NAMALWA (cell line): ENCODE data around the gene DUSP14.
A peak's percentile ranks its signal among the peaks of the same experiment; 100 is the strongest.

ENCODE experiments used
- DNase-seq: peaks from one replicate; pipeline ENCODE4 v3.0.0-alpha.2; 2015; ENCODE audit warnings: low spot score

DUSP14 gene

DNA sequence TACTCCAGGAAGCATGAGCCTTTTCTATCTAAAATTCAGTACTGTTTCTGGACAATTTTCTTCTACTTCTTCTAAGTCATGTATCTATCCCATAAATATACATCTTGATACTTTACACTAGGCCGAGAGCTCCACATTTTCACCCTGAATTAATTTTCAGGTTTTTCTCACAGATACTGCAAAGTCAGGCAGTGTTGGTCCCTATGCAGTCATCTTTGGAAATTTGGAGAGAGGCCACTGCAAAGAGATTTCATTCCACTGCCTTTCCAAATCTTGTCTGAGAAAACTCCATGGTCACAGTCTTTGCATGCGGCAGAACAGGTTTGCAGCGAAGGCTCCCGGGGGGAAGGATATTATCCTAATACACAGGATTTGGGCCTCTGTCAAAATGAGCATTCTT lies 28.2 kb downstream of the DUSP14 start:
- no peak for DNase-seq

DNA sequence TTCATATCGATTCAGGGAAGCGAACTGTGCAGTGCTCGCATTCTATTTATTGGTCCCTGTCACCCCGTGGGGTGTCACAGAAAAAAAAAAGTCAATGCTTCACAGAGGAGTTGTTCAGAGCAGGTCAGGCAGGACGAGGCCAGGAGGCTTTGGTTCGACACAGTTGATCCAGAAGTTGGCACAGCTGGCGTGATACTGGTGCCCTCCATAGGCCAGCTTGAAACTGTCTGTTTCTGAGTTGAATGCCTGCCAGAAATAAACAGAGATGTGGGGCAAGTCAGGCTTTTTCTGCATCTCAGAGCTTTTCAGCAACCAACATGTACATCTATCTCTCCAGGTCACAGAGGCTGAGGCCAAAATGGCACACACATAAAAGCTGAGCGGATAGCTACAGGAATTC lies 29.1 kb downstream of the DUSP14 start:
- no peak for DNase-seq

DNA sequence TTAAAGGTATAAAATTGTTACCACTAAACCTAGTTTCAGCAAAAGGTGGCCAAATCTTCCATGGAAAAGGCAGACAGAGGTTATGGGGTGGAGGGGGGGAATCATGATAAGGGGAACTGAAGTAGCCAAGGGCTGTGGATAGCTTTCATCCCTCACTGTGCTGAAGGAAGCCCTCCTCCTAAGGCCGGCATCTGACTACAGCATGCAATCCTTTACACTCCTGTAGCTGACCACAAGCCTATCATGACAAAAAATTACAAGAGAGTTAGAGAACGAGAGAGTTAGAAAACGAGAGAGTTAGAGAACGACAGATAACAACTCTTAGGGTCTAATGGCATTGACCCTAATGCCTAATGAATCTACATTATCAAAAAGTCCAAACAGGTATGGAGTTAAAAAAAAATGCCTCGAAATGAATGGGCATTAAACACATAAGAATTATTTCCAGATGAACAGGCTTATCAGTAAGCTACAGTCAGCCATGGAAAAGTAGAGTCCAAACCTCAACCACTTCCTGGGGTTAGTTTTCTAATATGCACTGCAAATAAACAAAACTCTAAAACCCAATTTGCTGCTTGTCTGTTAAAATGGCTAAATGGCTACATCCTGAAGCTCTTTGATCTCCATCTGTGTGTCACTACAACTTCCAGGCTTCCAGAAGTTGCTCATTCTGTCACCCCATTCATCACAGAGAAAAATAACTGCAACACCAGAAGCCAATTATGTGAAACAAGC lies 29.7 kb downstream of the DUSP14 start:
- no peak for DNase-seq

DNA sequence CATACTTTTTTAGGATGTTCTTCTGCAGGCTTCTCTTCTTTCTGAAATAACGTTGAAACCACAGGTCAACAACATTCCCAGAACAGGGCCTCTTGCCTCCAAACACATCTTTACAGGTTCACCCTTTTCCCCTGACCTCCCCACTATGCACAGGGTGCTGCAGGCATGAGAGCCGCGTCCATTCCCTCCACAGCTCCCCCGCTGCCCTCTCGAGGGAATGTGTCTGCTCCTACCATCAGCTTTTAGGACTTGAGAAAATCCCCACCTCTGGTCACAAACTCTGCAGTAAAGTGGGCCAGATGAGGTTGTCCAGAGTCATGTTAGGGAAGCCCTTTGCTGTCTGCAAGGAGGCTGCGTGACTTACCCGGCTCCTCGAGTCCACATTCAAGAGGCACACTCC lies 30.5 kb downstream of the DUSP14 start:
- no peak for DNase-seq

DNA sequence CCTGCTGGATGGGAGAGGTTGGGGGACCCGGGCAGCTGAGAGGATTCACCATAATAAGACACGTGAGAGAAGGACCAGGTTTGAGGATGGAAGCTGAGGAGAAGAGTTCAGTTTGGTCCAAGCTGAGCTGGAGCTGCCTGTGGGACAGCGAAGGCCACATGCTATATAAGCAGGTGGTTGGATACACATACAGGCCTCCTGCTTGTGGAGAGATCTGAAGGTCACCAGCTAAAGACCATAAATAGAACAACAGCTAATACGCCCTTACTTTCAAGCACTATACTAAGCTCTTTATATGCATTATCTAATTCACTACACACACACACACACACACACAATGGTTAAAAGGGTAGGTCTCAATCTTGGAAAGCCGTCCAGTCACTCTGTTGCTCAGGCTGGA lies 32.1 kb downstream of the DUSP14 start:
- no peak for DNase-seq

DNA sequence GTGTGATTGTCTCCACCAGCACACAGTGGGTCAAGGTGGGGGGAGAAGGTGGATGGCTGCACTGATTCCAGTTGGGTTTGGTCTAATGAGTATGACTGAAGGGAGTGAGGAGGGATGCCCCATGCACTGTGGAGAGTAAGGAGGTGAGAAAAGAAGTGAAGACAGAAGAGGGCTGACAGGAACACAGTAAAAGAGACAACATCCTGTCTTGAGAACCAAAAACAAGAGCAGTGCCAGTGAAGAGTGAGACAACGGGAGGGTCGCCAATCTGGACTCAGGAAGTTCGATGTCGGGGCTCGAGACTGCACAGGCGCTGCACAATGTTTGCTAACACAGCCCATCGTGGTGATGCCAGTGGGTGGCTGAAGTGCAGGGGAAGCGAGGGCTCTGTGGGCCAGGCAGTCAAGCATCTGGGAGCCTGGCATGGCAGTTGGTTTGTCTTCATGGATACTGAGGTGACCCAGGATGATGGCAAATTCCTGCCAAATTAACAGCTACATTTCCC lies 34.1 kb downstream of the DUSP14 start:
- no peak for DNase-seq

DNA sequence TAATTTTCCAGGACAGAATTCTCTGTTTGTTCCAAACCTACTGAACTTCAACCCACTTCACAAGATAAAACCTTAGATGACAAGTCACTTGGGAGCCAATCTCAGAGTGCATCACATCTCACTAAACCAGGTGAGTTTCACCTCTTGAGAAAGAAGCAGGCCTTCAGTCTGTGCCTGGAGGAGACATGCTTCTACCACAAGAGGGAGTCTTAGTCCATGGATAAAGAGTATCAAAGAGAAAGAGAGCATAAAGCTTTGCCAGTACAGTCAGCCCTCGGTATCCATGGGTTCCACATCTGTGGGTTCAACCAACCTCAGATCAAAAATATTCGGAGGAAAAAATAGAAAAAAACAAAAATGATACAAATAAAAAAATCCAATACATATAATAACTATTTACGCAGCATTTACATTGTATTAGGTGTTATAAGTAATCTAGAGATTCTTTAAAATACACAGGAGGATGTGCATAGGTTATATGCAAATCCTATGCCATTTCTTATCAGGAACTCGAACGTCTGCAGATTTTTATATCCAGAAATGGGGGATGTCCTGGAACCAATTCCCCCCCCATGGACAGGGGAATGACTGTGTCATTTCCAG lies 37.7 kb downstream of the DUSP14 start:
- peak; percentile 74 for DNase-seq

DNA sequence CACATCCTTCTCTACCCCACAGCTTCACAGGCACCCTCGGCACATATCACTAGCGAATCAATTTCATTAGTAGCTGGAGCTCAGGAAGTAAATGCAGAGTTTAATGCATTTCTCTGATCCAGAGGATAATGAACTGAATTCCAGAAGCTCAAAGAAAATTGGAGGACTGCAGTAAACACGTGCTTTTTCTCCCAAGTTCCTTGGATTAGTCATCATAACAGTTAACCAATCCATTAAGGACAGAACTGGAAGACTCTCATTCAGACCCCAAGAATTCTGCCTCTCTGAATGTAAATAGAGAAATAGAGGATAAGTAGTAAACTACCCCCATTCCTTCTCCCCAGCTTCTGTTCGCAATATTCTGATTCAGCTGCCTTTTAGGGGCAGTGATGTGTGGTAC lies 40.7 kb downstream of the DUSP14 start:
- no peak for DNase-seq

DNA sequence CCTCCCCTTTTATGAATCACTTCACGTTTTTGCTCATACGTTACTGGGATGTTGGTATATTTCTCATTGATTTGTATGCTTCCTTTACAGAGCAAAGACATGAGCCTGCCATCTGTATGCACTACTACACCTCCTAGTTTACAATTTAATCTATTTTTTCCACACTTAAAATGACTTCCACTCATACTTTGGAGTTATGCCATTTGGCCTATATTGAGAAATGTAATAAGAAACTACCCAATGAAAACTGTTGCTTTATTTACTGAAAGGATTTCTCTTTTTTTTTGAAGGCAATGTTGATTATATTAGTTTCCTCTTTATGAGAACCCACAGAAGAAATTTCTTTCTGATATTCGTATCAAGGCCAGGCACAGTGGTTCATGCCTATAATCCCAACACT lies 43.1 kb downstream of the DUSP14 start:
- DNase-seq: no peak

DNA sequence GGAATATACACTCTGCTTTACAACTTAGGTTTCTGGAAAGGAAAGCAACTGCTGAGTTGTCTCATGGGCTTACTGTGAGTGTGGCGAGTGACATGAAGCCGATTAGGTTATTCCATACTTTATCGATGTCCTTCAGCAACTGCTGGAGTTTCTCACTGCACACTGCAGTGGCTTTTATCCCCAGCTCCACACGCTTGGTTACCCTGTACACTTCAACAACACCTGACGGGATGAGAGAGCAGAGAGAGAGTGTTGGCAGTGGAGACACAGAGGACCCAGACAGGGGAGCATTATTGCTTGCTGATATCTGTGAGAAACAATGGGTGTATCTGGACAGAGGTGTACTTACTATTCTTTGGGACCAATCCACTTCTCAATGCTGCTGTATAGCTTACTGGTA lies 46.2 kb downstream of the DUSP14 start:
- no peak for DNase-seq

DNA sequence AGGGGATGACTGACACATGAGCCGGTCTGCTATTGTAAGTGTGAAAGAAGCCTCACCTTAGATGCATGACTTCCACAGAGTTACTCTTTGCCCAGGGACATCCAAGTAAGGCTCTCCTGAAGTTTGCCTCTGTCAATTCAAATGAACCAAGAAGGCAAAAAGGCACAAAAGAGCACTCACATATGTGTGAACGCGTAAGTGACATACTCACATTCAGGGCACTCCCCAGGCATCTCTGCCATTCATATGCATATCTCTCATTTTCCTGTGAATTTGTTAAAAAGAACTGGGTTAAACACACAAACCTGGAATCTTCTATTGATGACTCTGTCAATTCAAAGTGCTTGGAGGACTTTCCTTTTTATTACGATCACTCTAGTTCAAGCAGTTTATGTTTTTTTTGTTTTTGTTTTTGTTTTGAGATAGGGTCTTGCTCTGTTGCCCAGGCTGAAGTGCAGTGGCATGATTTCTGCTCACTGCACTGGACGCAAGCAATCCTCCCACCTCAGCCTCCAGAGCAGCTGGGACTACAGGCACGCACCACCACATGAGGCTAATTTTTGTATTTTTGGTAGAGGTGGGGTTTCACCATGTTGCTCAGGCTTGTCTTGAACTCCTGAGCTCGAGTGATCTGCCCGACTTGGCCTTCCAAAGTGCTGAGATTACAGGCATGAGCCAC lies 49.4 kb downstream of the DUSP14 start:
- no peak for DNase-seq

DNA sequence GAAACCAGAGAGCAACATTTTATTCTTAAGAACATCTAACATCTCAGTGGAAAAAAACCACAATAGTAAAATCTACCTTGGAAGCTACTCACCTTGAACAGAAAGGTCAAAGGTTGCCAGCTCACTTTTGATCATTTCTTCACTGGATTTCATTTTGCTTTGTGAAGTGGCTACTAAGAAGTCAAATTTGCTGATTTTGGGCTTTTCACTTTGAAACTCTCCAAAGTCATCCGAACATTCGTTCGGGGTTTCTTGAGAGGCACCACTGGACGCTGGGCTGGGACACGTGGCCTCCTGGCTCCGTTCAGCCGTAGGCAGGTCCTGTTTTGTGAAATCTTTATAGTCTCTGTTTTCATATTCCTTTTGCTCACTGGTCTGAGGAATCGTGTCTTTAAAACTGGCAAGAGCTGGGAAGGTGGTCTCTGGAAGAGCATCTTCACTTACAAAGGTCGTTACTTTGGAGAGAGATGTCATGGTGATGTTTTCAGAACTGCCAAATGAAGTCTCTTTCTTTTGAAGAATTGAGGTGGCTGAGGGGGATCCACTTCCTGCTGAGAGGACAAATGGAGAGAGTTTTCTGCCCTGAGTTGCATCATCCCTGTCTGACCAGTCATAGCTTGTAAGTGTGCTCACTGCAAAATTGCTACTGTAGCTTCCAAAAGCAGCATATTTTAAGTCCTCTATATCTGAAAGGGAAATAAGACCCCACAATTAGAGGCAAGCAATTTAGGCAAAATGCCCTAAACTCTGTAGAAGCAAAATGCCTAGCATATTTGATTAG lies 52.4 kb downstream of the DUSP14 start:
- DNase-seq: no peak

DNA sequence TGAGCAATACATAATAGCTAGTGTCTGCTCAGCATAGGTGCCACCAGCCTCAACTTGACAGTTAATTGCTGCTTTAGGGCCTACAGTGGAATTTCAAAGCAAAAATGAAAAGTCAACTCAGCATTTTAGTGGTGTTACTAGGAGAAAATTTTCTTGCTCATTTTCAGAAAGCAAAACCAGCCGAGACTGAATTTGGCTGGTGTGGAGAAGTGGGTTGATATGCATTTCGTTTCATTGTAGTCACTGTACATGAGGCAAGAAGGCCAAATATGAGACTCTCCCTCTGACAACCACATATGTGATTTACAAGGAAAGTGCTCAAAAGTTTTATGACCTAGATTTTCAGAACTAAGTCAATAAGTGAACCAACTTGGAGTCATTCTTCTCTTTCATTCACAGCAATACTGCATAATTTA lies 54.0 kb downstream of the DUSP14 start:
- DNase-seq: no peak

DNA sequence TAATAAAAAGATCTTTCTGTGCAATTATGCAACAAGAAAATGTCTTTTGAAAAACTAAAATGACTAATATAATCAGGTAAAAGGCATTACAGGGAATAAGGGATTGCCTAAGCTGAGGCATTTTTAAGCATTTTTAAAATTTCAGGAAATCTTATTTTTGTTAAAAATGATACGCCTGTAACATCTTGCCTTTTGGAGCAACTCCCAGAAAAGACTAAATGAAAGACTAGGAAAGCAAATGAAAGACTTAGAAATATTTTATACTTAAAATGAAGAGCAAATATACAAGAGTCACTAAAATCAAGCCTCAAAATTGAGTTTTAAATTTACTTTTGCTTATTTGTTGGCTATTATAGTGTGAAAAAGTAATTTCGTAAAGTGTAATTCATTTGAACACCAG lies 55.8 kb downstream of the DUSP14 start:
- DNase-seq: no peak

DNA sequence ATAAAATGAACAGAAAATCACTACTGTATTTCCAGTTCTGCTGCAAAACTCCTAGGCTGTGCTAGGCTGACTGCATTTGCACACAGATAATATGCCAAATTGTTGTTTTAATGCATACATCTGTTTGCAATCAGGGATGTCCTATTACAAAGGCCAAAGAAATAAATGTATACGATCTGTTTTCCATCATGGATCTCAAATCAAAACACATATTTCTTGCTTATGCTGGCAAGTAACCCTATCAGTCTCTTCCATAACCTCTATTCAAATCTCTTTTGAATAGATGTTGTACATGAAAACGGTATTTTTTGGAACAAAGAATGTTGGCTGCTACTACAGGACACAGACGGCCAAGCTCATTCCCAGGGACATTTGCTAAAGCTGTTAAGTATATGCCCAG lies 56.6 kb downstream of the DUSP14 start:
- DNase-seq: no peak

DNA sequence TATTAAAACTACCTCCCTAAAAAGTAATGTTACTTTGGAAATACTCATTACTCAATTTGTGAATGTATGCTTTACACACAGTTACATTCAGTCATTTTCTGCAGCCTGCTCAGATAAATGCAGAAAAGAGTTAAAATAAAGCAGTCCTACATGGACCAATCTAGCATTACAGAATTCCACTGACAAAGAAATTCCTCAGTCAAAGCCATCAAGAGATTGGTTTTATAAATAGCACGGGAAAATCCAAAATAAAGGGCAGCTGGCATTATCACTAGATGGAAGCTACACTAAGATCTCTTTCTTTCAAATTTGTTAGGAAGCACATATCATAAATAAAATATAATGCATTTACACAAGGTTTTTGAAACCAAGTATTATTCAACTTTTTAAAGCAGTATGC lies 58.3 kb downstream of the DUSP14 start:
- DNase-seq: no peak

DNA sequence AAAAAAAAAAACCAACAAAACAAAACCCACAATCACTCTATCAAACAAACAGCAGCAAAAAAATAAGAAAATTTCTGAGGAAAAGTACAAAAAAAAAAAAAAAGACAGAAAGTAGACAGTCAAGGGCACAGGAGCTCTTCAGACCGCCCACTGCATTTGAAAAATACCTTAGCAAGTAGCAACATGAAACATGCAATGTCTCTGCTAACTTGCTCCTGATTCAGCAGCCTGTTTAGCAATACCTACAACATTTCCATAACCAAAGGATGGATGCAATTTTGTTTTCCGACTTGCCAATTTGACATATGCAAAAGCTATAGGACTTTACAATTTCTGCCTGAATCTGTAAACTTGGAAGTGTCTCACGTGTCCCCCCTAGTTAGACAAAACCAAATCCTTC lies 62.1 kb downstream of the DUSP14 start:
- DNase-seq: no peak

DNA sequence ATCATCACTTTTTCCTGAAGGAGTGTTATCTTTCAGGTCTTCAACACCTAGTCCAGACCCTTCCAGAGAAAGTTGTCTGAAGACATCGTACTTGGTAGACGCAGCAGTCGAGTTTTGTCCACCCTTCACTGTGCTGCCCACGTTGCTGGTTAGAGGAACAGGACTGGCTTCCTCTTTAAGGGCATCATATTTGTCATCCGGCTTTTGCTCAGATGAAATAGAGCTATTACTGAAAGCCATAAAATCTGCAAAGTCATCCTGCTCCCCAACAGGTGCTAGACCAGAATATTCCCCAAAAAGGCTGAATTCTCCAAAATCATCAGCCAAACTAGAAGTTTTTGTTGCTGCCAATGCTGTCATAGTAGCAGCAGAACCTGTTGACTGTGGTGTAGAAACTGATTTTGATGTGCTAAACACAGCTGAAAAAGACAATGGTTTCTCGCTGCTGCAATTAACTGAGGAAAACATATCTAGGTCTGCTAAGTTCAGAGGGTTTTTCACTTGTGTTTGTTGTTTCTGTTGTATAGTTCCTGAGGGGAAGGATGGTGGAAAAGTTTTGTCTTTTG lies 63.8 kb downstream of the DUSP14 start:
- DNase-seq: no peak

DNA sequence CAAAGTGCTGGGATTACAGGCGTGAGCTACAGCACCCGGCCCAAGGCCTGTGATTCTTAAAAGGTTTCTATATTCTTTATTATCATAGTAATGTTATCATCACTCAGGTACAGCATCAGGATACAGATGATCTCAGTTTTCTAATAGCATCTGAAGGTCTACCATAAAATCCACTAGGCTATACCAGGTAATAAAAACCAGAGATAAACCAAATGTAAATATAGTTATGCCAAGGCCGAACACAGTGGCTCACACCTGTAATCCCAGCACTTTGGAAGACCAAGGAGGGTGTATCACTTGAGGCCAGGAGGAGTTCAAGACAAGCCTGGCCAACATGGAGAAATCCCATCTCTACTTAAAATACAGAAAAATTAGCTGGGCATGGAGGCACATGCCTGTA lies 65.7 kb downstream of the DUSP14 start:
- no peak for DNase-seq

DNA sequence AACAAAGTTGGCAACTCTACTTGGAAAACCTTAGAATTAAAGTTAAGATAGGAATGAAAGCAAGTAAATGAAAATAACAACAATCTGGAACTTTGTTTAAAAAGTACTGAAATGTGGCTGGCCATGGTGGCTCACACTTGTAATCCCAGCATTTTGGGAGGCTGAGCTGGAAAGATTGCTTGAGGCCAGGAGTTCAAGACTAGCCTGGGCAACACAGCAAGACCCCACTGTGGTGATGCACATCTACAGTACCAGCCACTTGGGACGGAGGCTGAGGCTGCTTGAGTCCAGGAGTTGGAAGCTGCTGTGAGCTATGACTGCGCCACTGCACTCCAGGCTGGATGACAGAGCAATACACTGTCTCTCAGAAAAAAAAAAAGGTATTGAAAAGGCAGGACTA lies 67.8 kb downstream of the DUSP14 start:
- no peak for DNase-seq

DNA sequence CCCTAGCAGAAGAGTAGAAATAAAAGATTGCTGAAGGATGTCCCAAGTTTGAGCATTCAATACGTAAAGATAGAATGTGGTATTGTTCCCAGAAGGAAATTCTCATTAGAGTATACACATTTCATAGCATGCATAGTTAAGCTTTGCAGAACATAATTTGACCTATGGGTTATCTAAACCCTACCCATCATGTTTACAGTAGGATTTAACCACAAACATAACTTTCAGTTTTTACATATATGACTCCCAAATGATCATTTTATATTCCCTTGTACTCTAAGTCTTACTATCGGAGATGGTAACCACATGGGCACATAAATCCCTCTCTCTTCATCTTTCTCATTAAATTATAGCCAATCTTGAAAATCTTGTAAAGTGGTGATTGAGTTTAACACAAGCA lies 68.6 kb downstream of the DUSP14 start:
- no peak for DNase-seq

DNA sequence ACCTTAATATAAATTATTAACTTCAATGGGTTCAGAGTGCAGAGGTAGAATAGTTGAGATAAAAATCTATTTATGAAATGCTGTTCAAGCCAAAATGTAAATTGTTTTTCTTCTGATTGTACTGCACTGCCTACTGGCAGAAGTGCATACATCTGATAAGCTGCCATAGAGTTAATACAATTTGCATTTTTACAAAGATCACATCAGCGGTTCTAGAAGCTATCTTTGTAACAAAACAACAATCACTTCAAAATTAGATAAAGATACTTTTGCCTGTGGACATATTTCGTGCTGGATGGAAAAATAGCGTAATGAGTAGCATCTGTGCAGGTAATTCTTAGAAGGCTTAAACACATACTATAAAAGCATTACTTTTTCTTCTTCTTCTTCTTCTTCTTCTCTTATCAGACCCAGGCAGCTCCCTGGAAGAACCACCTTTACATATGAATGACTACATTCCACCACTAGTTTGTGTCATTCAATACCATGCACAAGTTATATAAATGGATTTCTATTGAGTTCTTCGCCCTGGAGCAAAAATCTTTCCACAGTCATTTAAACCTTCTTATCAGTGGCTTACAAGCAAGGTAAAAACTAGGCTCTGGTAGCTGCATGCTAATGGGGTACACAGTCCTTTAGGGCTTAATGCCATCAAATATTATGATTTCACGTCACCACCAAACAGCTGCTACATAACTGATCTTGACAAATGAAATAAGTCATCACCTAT lies 72.5 kb downstream of the DUSP14 start:
- no peak for DNase-seq
